Endothelial cell of umbilical vein (primary cell): Measurements from ENCODE around the gene COL13A1.

Experiments used
- CTCF ChIP-seq, 2 donors: IDR thresholded peaks; 1 replicate in 1 of 2; 2 replicates in 1 of 2; pipeline ENCODE4 v1.5.1; 2011; ENCODE audit warnings: low read length in 2 of 2, mild to moderate bottlenecking in 2 of 2, moderate library complexity in 2 of 2, control low read depth in 1 of 2, inconsistent platforms in 1 of 2, low read depth in 1 of 2; ENCODE audit not compliant: insufficient read depth in 1 of 2; ENCODE audit errors: extremely low read depth in 1 of 2
- EZH2 ChIP-seq: IDR thresholded peaks from 2 replicates; pipeline ENCODE4 v1.6.1; 2012; ENCODE audit warnings: borderline replicate concordance, low read depth, mild to moderate bottlenecking, moderate library complexity, low read length, inconsistent platforms; ENCODE audit not compliant: severe bottlenecking
- FOS ChIP-seq: IDR thresholded peaks from 2 replicates; pipeline ENCODE4 v1.6.1; 2011; ENCODE audit warnings: mild to moderate bottlenecking, low read length, moderate library complexity, borderline replicate concordance; ENCODE audit not compliant: insufficient read depth
- GATA2 ChIP-seq: IDR thresholded peaks from 2 replicates; pipeline ENCODE4 v1.7.0; 2011; ENCODE audit warnings: low read depth, mild to moderate bottlenecking, moderate library complexity, mixed read lengths, low read length; ENCODE audit not compliant: insufficient read length, insufficient read depth
- JUN ChIP-seq: IDR thresholded peaks from 2 replicates; pipeline ENCODE4 v1.6.1; 2011; ENCODE audit warnings: borderline replicate concordance, low read depth; ENCODE audit not compliant: insufficient read length, insufficient read depth
- MAX ChIP-seq: IDR thresholded peaks from 2 replicates; pipeline ENCODE4 v1.6.1; 2011; ENCODE audit not compliant: insufficient read depth, insufficient read length
- MYC ChIP-seq: IDR thresholded peaks from one replicate; pipeline ENCODE4 v1.6.1; 2011; ENCODE audit warnings: mild to moderate bottlenecking, low read depth, low read length
- POLR2A ChIP-seq: IDR thresholded peaks from 2 replicates; pipeline ENCODE4 v1.6.1; 2012; ENCODE audit warnings: low read depth, mild to moderate bottlenecking, control low read depth, low read length
- POLR2AphosphoS5 ChIP-seq: IDR thresholded peaks from 2 replicates; pipeline ENCODE4 v1.6.1; 2012; ENCODE audit warnings: low read depth, mild to moderate bottlenecking, control low read depth, low read length, moderate library complexity; ENCODE audit not compliant: insufficient read depth

GRCh38 chr10:69774596-69774995 lies 27.1 kb upstream of the COL13A1 start:
- no peak for TF ChIP-seq CTCF (IDR thresholded peaks at IDR 0.05; ENCODE audit: extremely low read depth in 1 of 2, insufficient read depth in 1 of 2, low read depth in 1 of 2, low read length in 2 of 2)
- TF ChIP-seq POLR2AphosphoS5, result no peak
- TF ChIP-seq EZH2, result no peak
- TF ChIP-seq POLR2A, result no peak
- no peak for TF ChIP-seq MAX
- no peak for TF ChIP-seq MYC
- TF ChIP-seq GATA2, result no peak
- TF ChIP-seq JUN, result no peak
- TF ChIP-seq FOS, result no peak
